AG10803 (cell line): ENCODE measurements around the gene SMARCB1.

Source experiments
- DNase-seq: peaks from one replicate; pipeline ENCODE4 v3.0.0; 2010; ENCODE audit warnings: low read depth
- H3K4me3 ChIP-seq: 2 replicates; pipeline ENCODE4 v1.5.1; 2011; ENCODE audit warnings: mild to moderate bottlenecking, low read length, control low read depth
- CTCF ChIP-seq: conservative IDR thresholded peaks from 2 replicates; pipeline ENCODE4 v1.5.1; 2011; ENCODE audit warnings: mild to moderate bottlenecking, low read length, control low read depth, inconsistent platforms

SMARCB1 gene

DNA sequence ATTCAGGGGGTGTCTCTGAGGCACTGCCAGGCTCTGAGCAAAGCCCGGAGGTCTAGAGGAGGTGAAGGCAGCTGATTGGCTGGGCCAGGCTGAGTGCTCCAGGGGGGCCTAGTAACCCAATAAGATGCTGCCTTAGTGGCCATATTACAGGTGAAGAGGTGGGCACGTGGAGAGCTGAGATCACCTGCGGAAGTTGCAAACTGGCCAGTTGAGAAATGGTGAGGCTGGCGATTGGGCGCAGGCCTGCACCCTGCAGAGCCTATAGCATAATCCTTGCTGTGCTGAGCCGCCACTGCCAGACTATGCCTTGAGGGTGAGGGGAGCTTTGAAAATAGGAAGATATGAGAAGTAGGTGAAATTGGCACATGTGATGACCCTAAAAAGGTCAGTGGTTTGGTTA lies 30.4 kb downstream of the SMARCB1 start:
- no peak overlapping the region for H3K4me3 ChIP-seq
- no peak for DNase-seq
- no peak for TF ChIP-seq CTCF

- TF ChIP-seq CTCF: no peak
- no peak for DNase-seq
- no peak overlapping the region for H3K4me3 ChIP-seq
Observed at GRCh38 chr22:23818541-23818940, 31.8 kb downstream of the SMARCB1 start.

DNA sequence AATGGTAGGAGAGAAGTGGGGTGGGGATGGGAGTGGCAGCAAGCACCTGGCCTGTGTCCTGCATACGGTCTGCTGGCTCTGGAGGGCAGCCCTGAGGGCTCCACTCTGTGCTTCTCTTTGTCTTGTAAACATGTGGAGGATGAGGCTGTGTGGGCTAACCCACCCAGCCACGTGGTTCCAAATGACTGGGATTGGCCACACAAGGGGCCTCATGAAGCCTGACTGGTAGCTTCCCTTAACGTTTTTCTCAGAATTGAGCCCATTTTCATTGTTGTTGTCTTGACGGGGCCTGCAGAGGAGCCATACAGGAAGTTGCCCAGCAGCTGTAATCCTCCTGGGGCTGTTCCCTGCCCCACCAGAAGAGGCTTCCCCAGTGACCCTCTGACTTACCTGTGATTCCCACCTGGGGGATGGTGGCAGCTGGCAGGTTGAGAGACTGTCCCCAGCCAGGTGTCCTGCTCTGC lies 34.0 kb downstream of the SMARCB1 start:
- no peak for TF ChIP-seq CTCF
- H3K4me3 ChIP-seq: no peak overlapping the region
- DNase-seq: no peak

- DNase-seq: no peak
- H3K4me3 ChIP-seq: no peak overlapping the region
- no peak for TF ChIP-seq CTCF
Observed at GRCh38 chr22:23822101-23822671, 35.4 kb downstream of the SMARCB1 start.

DNA sequence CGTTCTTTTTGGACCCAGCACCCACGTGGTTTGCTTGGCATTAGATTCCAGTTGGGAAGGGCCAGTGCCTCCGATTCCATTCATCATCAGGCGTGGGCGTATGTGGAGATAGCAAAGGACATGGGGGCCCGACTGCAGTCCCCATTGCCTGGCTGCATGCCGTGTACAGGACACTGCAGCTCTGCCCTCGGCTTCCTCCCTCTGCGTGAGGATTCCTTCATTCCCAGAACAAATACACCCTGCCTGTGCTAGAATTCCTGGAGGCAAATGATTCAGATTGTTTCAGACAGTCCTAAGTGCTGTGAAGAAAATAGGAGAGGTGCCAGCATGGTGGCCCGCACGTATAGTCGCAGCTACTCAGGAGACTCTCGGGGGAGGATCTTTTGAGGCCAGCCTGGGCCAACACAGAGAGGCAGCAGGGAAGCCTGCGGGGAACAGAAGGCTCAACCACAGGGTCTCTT lies 36.6 kb downstream of the SMARCB1 start:
- no peak overlapping the region for H3K4me3 ChIP-seq
- TF ChIP-seq CTCF: no peak
- DNase-seq: no peak

- H3K4me3 ChIP-seq: no peak overlapping the region
- TF ChIP-seq CTCF: no peak
- DNase-seq: no peak
Observed at GRCh38 chr22:23824476-23825245, 37.9 kb downstream of the SMARCB1 start.
